Neural cell (in vitro differentiated cells): ENCODE results near the gene PFKL. TPM values are rescaled to one million over a fixed set of nuclear protein-coding genes. Genes with fewer than 3 reads are reported as not detected.

Experiments used
- H2AFZ ChIP-seq: fragments of 200-600, 300-800 bp; sonication (generic), shearing (Covaris generic); 2 replicates; pipeline ENCODE4 v1.6.0; 2014; ENCODE audit warnings: low read depth, mild to moderate bottlenecking, antibody characterized with exemption, low read length, moderate library complexity
- H3F3A ChIP-seq: fragments of 200-600 bp; shearing (Covaris generic); 2 replicates; pipeline ENCODE4 v1.6.1; 2016; ENCODE audit warnings: mild to moderate bottlenecking, moderate library complexity, mixed read lengths, antibody characterized with exemption, low read length; ENCODE audit not compliant: insufficient read depth, poor library complexity, severe bottlenecking
- H3K27ac ChIP-seq: fragments of 200-600, 300-800 bp; sonication (generic), shearing (Covaris generic); 2 replicates; pipeline ENCODE4 v1.5.1; 2014; ENCODE audit warnings: mild to moderate bottlenecking, low read length, moderate library complexity
- H3K27me3 ChIP-seq: fragments of 300-800, 200-600 bp; sonication (generic), shearing (Covaris generic); 2 replicates; pipeline ENCODE4 v1.6.0; 2014; ENCODE audit warnings: mild to moderate bottlenecking, low read depth, low read length, moderate library complexity; ENCODE audit not compliant: insufficient read depth
- H3K36me3 ChIP-seq: fragments of 300-800, 200-600 bp; sonication (generic), shearing (Covaris generic); 2 replicates; pipeline ENCODE4 v1.5.1; 2014; ENCODE audit warnings: mild to moderate bottlenecking, antibody characterized with exemption, low read length, moderate library complexity; ENCODE audit not compliant: insufficient read depth
- H3K4me2 ChIP-seq: fragments of 300-800, 200-600 bp; sonication (generic), shearing (Covaris generic); 2 replicates; pipeline ENCODE4 v1.6.0; 2014; ENCODE audit warnings: mild to moderate bottlenecking, low read length
- H3K4me3 ChIP-seq: fragments of 300-800, 200-600 bp; sonication (generic), shearing (Covaris generic); 2 replicates; pipeline ENCODE4 v1.5.1; 2014; ENCODE audit warnings: mild to moderate bottlenecking, low read length, moderate library complexity
- H3K79me2 ChIP-seq: fragments of 200-600 bp; shearing (Covaris generic); replicated peaks from 2 replicates; pipeline ENCODE4 v1.6.0; 2014; ENCODE audit warnings: mild to moderate bottlenecking, low read length, moderate library complexity; ENCODE audit not compliant: insufficient read depth
- H3K9ac ChIP-seq: fragments of 300-800, 200-600 bp; sonication (generic), shearing (Covaris generic); 2 replicates; pipeline ENCODE4 v1.6.1; 2016; ENCODE audit warnings: mild to moderate bottlenecking, low read length, mixed read lengths
- H3K9me2 ChIP-seq: fragments of 200-600 bp; shearing (Covaris generic); 2 replicates; pipeline ENCODE4 v1.6.1; 2016; ENCODE audit warnings: mild to moderate bottlenecking, low read length, mixed read lengths; ENCODE audit not compliant: insufficient read depth
- H3K9me3 ChIP-seq: fragments of 200-600, 300-800 bp; sonication (generic), shearing (Covaris generic); 2 replicates; pipeline ENCODE4 v1.6.1; 2016; ENCODE audit warnings: mild to moderate bottlenecking, mixed run types, low read length, moderate library complexity, mixed read lengths
- H4K20me1 ChIP-seq: fragments of 200-600 bp; shearing (Covaris generic); 2 replicates; pipeline ENCODE4 v1.6.1; 2016; ENCODE audit warnings: mild to moderate bottlenecking, mixed run types; ENCODE audit not compliant: insufficient read depth
- EP300 ChIP-seq: fragments of 450-650 bp; conservative IDR thresholded peaks from 2 replicates; pipeline ENCODE4 v1.6.1; 2014; ENCODE audit warnings: antibody characterized with exemption, mild to moderate bottlenecking, moderate library complexity; ENCODE audit not compliant: poor library complexity, severe bottlenecking
- EZH2 ChIP-seq: fragments of 200-600, 300-800 bp; shearing (Covaris generic), sonication (generic); IDR thresholded peaks from 2 replicates; pipeline ENCODE4 v1.6.1; 2014; ENCODE audit warnings: antibody characterized with exemption, low read length, borderline replicate concordance, mild to moderate bottlenecking; ENCODE audit not compliant: insufficient read depth, poor library complexity, severe bottlenecking
- MXI1 ChIP-seq: fragments of 450-650 bp; conservative IDR thresholded peaks from 2 replicates; pipeline ENCODE4 v1.6.1; 2014; ENCODE audit warnings: antibody characterized with exemption, mild to moderate bottlenecking; ENCODE audit not compliant: poor library complexity, severe bottlenecking
- POLR2AphosphoS5 ChIP-seq: IDR thresholded peaks from 2 replicates; pipeline ENCODE4 v1.6.1; 2012
- RAD21 ChIP-seq: fragments of 450-650 bp; conservative IDR thresholded peaks from 2 replicates; pipeline ENCODE4 v1.6.1; 2014; ENCODE audit warnings: antibody characterized with exemption, mild to moderate bottlenecking, moderate library complexity
- SMC3 ChIP-seq: fragments of 450-650 bp; conservative IDR thresholded peaks from 2 replicates; pipeline ENCODE4 v1.6.1; 2014; ENCODE audit warnings: antibody characterized with exemption, mild to moderate bottlenecking, moderate library complexity; ENCODE audit not compliant: poor library complexity
- TAF1 ChIP-seq: IDR thresholded peaks from 2 replicates; pipeline ENCODE4 v1.6.1; 2012; ENCODE audit warnings: low read depth
- polyA plus RNA-seq: library from polyadenylated mRNA; depleted of rRNA; stranded (reverse); fragments of >200 nt; gene quantifications from 2 replicates; pipeline ENCODE4 v1.2.3, GENCODE V29; 2014
- TF ChIP-seq, protein P1 (sequence below): fragments of 450-650 bp; IDR thresholded peaks from 2 replicates; pipeline ENCODE4 v1.5.1; 2014; ENCODE audit warnings: antibody characterized with exemption, mild to moderate bottlenecking, moderate library complexity; ENCODE audit not compliant: poor library complexity, severe bottlenecking
- TF ChIP-seq, protein P2 (sequence below): IDR thresholded peaks from 2 replicates; pipeline ENCODE4 v1.6.1; 2012; ENCODE audit warnings: borderline replicate concordance

The PFKL gene
- polyA plus RNA-seq, 1 donor from 2014 or later = 79.6 TPM

DNA sequence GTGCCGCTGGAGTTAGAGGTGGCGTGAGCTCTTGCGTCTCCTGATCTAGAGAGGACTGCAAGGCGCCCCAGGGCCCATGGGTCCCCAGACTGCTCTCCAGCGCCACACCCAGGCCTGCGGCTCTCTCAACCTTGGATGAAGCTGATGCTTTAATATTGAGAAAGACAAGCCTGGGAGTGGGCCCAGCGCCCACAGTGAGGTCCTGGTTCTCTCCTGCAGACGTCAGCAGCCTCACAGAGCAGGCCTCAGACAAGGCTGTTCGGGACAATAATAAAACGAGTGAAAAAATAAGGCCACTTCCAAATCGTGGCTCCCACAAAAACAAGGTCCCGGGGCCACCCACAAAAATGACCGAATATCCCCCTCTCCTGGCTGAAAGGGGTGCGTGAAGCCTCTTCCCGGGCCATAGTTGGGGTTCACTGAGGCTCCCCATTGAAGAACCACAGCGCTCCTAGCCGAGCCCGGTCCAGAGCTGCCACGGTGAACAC is 32.2 kb upstream of the PFKL start:
- Histone ChIP-seq H3K27me3 (no peaks in the 10 kb centered on the region), H3K79me2 (no peaks in the 10 kb centered on the region), H3K4me3 (no peak overlapping the region), H3K27ac (no peak overlapping the region), H3K4me2 (no peak overlapping the region), H3K9me2 (no peaks in the 10 kb centered on the region), H3K9ac (no peak overlapping the region), H3K36me3 (no peaks in the 10 kb centered on the region), H3F3A (no peaks in the 10 kb centered on the region), H4K20me1 (no peaks in the 10 kb centered on the region), H2AFZ (no peak overlapping the region), H3K9me3 (no peaks in the 10 kb centered on the region)
- TF ChIP-seq POLR2AphosphoS5 = no peak
- TF ChIP-seq EP300 = no peak
- TF ChIP-seq RAD21 = no peak
- no peak for TF ChIP-seq SMC3
- no peak for TF ChIP-seq EZH2
- TF ChIP-seq, protein P1, sequence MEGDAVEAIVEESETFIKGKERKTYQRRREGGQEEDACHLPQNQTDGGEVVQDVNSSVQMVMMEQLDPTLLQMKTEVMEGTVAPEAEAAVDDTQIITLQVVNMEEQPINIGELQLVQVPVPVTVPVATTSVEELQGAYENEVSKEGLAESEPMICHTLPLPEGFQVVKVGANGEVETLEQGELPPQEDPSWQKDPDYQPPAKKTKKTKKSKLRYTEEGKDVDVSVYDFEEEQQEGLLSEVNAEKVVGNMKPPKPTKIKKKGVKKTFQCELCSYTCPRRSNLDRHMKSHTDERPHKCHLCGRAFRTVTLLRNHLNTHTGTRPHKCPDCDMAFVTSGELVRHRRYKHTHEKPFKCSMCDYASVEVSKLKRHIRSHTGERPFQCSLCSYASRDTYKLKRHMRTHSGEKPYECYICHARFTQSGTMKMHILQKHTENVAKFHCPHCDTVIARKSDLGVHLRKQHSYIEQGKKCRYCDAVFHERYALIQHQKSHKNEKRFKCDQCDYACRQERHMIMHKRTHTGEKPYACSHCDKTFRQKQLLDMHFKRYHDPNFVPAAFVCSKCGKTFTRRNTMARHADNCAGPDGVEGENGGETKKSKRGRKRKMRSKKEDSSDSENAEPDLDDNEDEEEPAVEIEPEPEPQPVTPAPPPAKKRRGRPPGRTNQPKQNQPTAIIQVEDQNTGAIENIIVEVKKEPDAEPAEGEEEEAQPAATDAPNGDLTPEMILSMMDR = no peak
- TF ChIP-seq TAF1 = no peak
- no peak for TF ChIP-seq MXI1
- TF ChIP-seq, protein P2, sequence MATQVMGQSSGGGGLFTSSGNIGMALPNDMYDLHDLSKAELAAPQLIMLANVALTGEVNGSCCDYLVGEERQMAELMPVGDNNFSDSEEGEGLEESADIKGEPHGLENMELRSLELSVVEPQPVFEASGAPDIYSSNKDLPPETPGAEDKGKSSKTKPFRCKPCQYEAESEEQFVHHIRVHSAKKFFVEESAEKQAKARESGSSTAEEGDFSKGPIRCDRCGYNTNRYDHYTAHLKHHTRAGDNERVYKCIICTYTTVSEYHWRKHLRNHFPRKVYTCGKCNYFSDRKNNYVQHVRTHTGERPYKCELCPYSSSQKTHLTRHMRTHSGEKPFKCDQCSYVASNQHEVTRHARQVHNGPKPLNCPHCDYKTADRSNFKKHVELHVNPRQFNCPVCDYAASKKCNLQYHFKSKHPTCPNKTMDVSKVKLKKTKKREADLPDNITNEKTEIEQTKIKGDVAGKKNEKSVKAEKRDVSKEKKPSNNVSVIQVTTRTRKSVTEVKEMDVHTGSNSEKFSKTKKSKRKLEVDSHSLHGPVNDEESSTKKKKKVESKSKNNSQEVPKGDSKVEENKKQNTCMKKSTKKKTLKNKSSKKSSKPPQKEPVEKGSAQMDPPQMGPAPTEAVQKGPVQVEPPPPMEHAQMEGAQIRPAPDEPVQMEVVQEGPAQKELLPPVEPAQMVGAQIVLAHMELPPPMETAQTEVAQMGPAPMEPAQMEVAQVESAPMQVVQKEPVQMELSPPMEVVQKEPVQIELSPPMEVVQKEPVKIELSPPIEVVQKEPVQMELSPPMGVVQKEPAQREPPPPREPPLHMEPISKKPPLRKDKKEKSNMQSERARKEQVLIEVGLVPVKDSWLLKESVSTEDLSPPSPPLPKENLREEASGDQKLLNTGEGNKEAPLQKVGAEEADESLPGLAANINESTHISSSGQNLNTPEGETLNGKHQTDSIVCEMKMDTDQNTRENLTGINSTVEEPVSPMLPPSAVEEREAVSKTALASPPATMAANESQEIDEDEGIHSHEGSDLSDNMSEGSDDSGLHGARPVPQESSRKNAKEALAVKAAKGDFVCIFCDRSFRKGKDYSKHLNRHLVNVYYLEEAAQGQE = no peak

DNA sequence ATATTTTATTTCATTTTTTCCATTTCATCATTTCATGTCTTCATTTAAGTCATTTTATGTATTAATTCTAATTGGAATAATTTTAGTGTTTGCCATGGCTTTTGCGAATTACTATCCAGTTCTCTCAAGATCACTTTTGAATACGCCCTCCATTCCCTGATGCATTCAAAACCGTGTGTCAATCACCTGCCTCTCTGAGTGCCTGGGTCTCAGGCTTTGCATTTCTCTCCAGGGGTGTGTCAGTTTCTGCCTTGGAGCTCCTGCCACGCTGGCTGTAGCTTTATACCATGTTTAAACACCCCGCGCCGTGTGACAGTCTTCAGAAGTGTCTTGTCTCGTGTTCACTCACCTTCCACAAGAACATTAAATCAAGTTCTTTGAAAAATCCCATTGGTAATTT is 30.8 kb upstream of the PFKL start:
- no peaks in the 10 kb centered on the region for H3K36me3 ChIP-seq
- H3K9ac ChIP-seq = no peak overlapping the region
- no peaks in the 10 kb centered on the region for H3K9me2 ChIP-seq
- H4K20me1 ChIP-seq = no peaks in the 10 kb centered on the region
- H3F3A ChIP-seq = no peaks in the 10 kb centered on the region
- H3K4me2 ChIP-seq = no peak overlapping the region
- no peaks in the 10 kb centered on the region for H3K27me3 ChIP-seq
- H3K4me3 ChIP-seq = no peak overlapping the region
- no peaks in the 10 kb centered on the region for H3K79me2 ChIP-seq
- no peak overlapping the region for H3K27ac ChIP-seq
- H3K9me3 ChIP-seq = no peaks in the 10 kb centered on the region
- peak; percentile 28 for TF ChIP-seq EP300
- no peak for TF ChIP-seq RAD21
- peak; percentile 20 for TF ChIP-seq MXI1
- no peak overlapping the region for H2AFZ ChIP-seq
